ENCODE data around the gene TRAPPC13. TPM values are rescaled to one million over a fixed set of nuclear protein-coding genes. Genes with fewer than 3 reads are reported as not detected.

Gene TRAPPC13, protein sequence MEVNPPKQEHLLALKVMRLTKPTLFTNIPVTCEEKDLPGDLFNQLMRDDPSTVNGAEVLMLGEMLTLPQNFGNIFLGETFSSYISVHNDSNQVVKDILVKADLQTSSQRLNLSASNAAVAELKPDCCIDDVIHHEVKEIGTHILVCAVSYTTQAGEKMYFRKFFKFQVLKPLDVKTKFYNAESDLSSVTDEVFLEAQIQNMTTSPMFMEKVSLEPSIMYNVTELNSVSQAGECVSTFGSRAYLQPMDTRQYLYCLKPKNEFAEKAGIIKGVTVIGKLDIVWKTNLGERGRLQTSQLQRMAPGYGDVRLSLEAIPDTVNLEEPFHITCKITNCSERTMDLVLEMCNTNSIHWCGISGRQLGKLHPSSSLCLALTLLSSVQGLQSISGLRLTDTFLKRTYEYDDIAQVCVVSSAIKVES
- total RNA-seq = 10 to 100 TPM; 19.3 to 26.3 TPM

DNA sequence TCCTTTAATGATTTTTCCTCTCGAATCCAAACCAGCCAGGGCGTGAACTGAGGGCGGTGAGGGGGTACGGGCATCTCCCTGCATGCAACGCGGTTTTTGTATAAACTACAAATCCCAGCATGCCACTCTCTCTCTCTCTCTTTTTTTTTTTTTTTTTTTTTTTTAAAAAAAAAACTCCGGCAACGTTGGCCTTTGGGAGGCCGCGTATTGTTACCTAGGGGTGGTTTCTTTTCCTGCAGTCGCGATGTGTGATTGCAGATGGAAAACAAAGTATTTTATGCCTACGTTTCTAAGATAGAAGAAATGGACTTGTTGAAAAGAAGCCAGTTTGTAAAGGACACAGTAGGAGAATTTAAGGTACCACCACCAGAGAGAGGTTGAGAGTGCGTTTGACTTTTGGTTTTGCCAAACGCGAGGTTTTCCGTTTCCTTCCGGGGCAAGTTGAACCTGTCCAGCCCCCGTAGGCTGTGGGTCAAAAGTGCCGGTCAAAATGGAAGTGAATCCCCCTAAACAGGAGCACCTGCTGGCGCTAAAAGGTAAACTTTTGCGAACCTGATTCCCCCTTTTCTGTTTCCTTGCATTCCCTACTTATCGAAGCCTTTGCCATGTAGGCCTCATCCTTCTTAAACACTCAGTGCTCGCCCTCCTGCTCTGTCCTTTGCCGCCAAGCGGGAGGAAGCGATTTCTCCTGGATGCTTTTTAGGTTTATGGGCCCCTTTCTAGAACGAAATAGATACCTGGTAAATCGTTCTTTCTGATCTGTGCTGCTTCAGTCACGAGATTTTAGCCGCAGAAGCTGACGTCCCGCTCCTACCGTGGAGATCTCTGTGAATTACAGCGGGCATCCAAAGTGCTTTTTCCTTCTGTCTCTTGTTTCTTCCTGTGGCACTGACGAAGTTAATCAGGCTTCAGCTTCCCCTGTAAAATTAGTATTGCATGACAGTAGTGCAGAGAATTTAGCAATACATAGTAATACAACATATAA, at the start of gene TRAPPC13, which contains the start of gene SHLD3:
TRAPPC13 (plus strand) TSS at position 457 of the 985 bp plus-strand sequence; CDS start at position 491, 34 bp downstream.
SHLD3 (plus strand) TSS at position 457 of the 985 bp plus-strand sequence. CDS start 4,561 bp downstream, outside the sequence.

GRCh38 chr5:65624025-65624570, 729 bp upstream of the TRAPPC13 start, which contains the start of gene TRIM23:
Gene TRIM23, minus strand, starts transcription at chr5:65624333. Its CDS starts 59 bp downstream, at chr5:65624274.

Small RNAs within 50 kb of the gene (small RNA-seq; reads per million reads assigned to genes)
- 0 reads per million in 2 donors for gene RNU6-540P

Other genes starting within 250 kb of the TRAPPC13 start
- 1 to 10 TPM; 1.0 to 5.0 TPM for gene ADAMTS6, start 143.1 kb upstream of the TRAPPC13 start, total RNA-seq
- gene CENPK, start 61.9 kb upstream of the TRAPPC13 start, total RNA-seq = 10 to 100 TPM; 12.7 to 36.0 TPM
- gene PPWD1, start 61.7 kb upstream of the TRAPPC13 start, total RNA-seq = 10 to 100 TPM; 16.2 to 18.6 TPM
- 10 to 100 TPM; 25.6 to 28.9 TPM for gene TRIM23, start 694 bp upstream of the TRAPPC13 start, total RNA-seq
- gene SHLD3, start within 50 bp of the TRAPPC13 start, total RNA-seq = 1 to 10 TPM; 5.0 to 6.2 TPM
- 10 to 100 TPM; 14.5 to 15.0 TPM for gene SGTB, start 97.1 kb downstream of the TRAPPC13 start, total RNA-seq
- 10 to 100 TPM; 19.3 to 35.0 TPM for gene NLN, start 97.2 kb downstream of the TRAPPC13 start, total RNA-seq